Mesendoderm (in vitro differentiated cells): ENCODE measurements around the gene ASB2.

ENCODE experiments used
- DNase-seq: peaks from one replicate; pipeline ENCODE4 v3.0.0; 2013
- H2AK5ac ChIP-seq: 2 replicates; pipeline ENCODE4 v1.6.1; 2013; ENCODE audit warnings: low read length, inconsistent platforms
- H2BK120ac ChIP-seq: 2 replicates; pipeline ENCODE4 v1.6.1; 2013; ENCODE audit warnings: low read depth, mild to moderate bottlenecking, low read length, moderate library complexity, mixed read lengths
- H2BK15ac ChIP-seq: replicated peaks from 2 replicates; pipeline ENCODE4 v1.6.1; 2013; ENCODE audit warnings: low read depth, mild to moderate bottlenecking, moderate library complexity
- H2BK5ac ChIP-seq: 2 replicates; pipeline ENCODE4 v1.6.1; 2013; ENCODE audit warnings: low read length, inconsistent platforms
- H3K18ac ChIP-seq: 2 replicates; pipeline ENCODE4 v1.6.1; 2013; ENCODE audit warnings: mild to moderate bottlenecking, low read length, mixed read lengths
- H3K23ac ChIP-seq: one replicate; pipeline ENCODE4 v1.6.1; 2013; ENCODE audit warnings: low read length
- H3K27ac ChIP-seq: 2 replicates; pipeline ENCODE4 v1.5.1; 2013; ENCODE audit warnings: low read depth, mild to moderate bottlenecking, inconsistent platforms, low read length, moderate library complexity
- H3K27me3 ChIP-seq: 2 replicates; pipeline ENCODE4 v1.6.1; 2013; ENCODE audit warnings: low read length, control low read depth, mild to moderate bottlenecking, inconsistent platforms; ENCODE audit not compliant: insufficient read depth, poor library complexity
- H3K36me3 ChIP-seq: 2 replicates; pipeline ENCODE4 v1.6.1; 2013; ENCODE audit warnings: low read length, inconsistent platforms; ENCODE audit not compliant: control insufficient read depth, insufficient read depth
- H3K4ac ChIP-seq: one replicate; pipeline ENCODE4 v1.6.1; 2013; ENCODE audit warnings: low read depth, mild to moderate bottlenecking, low read length, moderate library complexity
- H3K4me1 ChIP-seq: 2 replicates; pipeline ENCODE4 v1.6.1; 2013; ENCODE audit warnings: low read depth, low read length, inconsistent platforms; ENCODE audit not compliant: control insufficient read depth
- H3K4me2 ChIP-seq: 2 replicates; pipeline ENCODE4 v1.6.1; 2013; ENCODE audit warnings: low read length
- H3K4me3 ChIP-seq: 2 replicates; pipeline ENCODE4 v1.5.1; 2013; ENCODE audit warnings: mild to moderate bottlenecking, low read length
- H3K56ac ChIP-seq: one replicate; pipeline ENCODE4 v1.6.1; 2013; ENCODE audit warnings: low read length
- H3K79me1 ChIP-seq: 2 replicates; pipeline ENCODE4 v1.6.1; 2013; ENCODE audit warnings: low read length, inconsistent platforms
- H3K79me2 ChIP-seq: 2 replicates; pipeline ENCODE4 v1.6.1; 2013; ENCODE audit warnings: mild to moderate bottlenecking, low read length; ENCODE audit not compliant: control insufficient read depth, insufficient read depth
- H3K9ac ChIP-seq: 2 replicates; pipeline ENCODE4 v1.6.1; 2013; ENCODE audit warnings: low read length, inconsistent platforms
- H4K5ac ChIP-seq: one replicate; pipeline ENCODE4 v1.6.1; 2013; ENCODE audit warnings: low read length
- H4K8ac ChIP-seq: one replicate; pipeline ENCODE4 v1.6.1; 2013; ENCODE audit warnings: low read depth, mild to moderate bottlenecking, control low read depth, low read length, moderate library complexity
- WGBS: extraction: QIAGEN DNeasy Blood & Tissue Kit; methylation state at CpG from one replicate; pipeline ENCODE4 v1.1.7; 2013; ENCODE audit warnings: low lambda C conversion rate, missing lambda C conversion rate; ENCODE audit not compliant: insufficient coverage; ENCODE audit errors: extremely low coverage; 5-methylcytosine and 5-hydroxymethylcytosine counted together

Gene ASB2

DNA sequence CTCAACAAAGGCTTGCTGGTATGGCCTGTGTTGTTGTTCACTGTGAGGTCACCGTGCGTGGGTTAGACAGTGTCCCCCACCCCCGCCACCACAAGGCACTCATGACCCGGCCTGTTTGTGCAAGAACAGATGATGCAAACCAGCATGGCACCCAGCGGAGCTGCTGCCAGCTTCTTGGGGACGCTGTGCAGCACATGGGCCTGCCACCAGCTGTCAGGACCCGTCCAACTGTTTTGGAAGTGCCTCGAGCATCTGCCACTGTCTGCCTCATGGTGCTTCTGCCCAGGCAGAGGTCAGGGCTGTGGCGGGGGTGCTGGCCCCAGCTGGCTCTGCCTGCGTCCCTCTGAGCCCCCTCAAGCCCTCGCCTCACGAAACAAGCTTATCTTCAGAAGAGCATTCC is 1.5 kb downstream of the ASB2 start:
- Histone ChIP-seq H3K4ac (no peak overlapping the region), H3K27me3 (no peaks in the 10 kb centered on the region), H2BK15ac (no peak overlapping the region), H3K36me3 (no peaks in the 10 kb centered on the region), H3K9ac (no peak overlapping the region), H3K27ac (no peak overlapping the region), H2BK120ac (no peak overlapping the region), H4K5ac (no peak overlapping the region), H3K79me1 (no peaks in the 10 kb centered on the region), H3K56ac (no peak overlapping the region), H3K4me2 (no peak overlapping the region), H3K18ac (no peak overlapping the region), H4K8ac (no peak overlapping the region), H2AK5ac (no peak overlapping the region), H3K4me3 (no peak overlapping the region), H3K23ac (no peak overlapping the region), H3K4me1 (no peaks in the 10 kb centered on the region), H2BK5ac (no peak overlapping the region), H3K79me2 (no peaks in the 10 kb centered on the region)
- DNase-seq: no peak
- WGBS: no CpG with 5 or more reads among the region's 12 CpGs

DNA sequence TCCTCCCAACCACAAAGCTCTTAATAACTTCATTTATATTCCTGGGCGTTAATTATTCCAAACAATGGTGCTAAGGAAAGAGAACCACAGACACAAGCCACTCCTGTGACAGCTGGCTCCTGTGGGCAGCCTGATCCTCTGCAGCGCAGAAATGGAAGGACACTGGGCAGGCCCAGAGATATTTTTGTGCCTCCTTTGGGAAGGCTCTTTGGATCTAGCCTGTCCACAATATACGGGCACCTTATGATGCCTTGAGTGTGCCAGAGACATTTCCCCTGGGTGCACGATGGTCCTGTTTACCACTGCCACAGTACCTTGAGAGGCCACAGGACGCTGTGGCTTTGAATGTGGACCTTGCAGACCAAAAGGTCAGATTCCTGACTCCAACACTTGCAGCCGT is 2.1 kb downstream of the ASB2 start:
- no peak overlapping the region for H3K27ac ChIP-seq
- no peak overlapping the region for H3K4me3 ChIP-seq
- H3K36me3 ChIP-seq: no peaks in the 10 kb centered on the region

DNA sequence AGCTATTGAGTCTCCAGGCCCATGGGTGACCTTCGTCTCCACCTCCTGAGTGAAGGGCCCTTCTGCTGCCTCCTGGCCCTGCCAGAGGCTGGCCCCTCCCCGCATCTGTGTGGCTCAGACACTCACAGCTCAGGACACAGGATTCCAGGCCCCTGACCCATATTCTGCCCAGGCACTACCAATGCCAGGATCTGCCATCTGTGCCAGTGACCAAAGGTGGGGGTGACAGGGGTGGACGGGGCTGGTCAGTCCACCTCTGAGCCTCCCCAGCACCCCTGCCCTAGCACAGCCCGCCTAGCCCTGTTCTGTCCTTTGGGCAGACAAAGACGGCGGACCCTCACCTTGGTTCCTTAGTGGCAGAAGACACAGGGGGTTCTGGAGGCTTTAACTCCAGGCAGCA is 2.8 kb downstream of the ASB2 start:
- Histone ChIP-seq H2BK15ac (no peak overlapping the region), H2BK120ac (no peak overlapping the region), H3K4me1 (no peaks in the 10 kb centered on the region), H2BK5ac (no peak overlapping the region), H3K4me3 (no peak overlapping the region), H4K5ac (no peak overlapping the region), H3K27ac (no peak overlapping the region), H3K4me2 (no peak overlapping the region), H3K79me1 (no peaks in the 10 kb centered on the region), H2AK5ac (no peak overlapping the region), H3K4ac (no peak overlapping the region), H4K8ac (no peak overlapping the region), H3K79me2 (no peaks in the 10 kb centered on the region), H3K27me3 (no peaks in the 10 kb centered on the region), H3K18ac (no peak overlapping the region), H3K23ac (no peak overlapping the region), H3K56ac (no peak overlapping the region), H3K36me3 (no peaks in the 10 kb centered on the region), H3K9ac (no peak overlapping the region)
- no CpG with 5 or more reads among the region's 6 CpGs for WGBS
- no peak for DNase-seq

More for the DNA sequence above, 2.1 kb downstream of the ASB2 start:
- WGBS: no CpG with 5 or more reads among the region's 6 CpGs
- H2BK5ac ChIP-seq: no peak overlapping the region
- no peak overlapping the region for H3K4ac ChIP-seq
- H2BK120ac ChIP-seq: no peak overlapping the region
- no peak overlapping the region for H3K56ac ChIP-seq
- no peaks in the 10 kb centered on the region for H3K4me1 ChIP-seq
- no peak overlapping the region for H3K4me2 ChIP-seq
- DNase-seq: no peak
- H3K23ac ChIP-seq: no peak overlapping the region
- no peak overlapping the region for H4K8ac ChIP-seq
- no peak overlapping the region for H4K5ac ChIP-seq
- H3K79me1 ChIP-seq: no peaks in the 10 kb centered on the region
- H3K79me2 ChIP-seq: no peaks in the 10 kb centered on the region
- no peaks in the 10 kb centered on the region for H3K27me3 ChIP-seq
- H2AK5ac ChIP-seq: no peak overlapping the region
- no peak overlapping the region for H2BK15ac ChIP-seq
- H3K9ac ChIP-seq: no peak overlapping the region
- no peak overlapping the region for H3K18ac ChIP-seq

DNA sequence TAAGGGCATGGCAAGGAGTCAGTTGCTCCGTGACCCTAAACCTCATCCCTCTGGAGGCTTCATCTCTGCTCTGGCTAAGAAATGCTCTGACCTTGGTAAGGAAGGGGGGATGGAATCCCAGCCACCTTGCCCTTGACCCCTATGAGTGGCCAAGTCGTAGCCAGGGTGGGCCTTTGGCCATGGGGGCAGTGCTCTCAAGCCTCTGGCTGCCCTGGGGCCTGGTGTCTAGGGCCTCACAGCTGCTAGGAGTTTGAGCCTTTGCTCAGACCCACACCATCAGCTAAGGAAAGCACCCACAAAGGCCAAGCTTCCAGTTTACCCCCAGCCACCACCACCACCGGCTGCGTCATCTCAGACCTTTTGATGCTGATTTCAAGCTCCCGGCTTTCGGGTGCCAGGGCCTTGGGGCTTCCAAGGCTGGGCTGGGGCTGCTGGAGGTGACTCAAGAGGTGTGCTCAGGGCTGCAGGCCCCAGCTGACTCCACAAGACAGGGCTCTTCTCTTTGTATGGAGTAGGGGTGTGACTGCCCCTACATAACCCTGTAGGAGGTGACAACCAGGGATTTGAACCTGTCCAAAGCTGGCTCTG is 3.7 kb downstream of the ASB2 start:
- no peak for DNase-seq
- Histone ChIP-seq H3K23ac (no peak overlapping the region), H2BK5ac (no peak overlapping the region), H2AK5ac (no peak overlapping the region), H3K79me2 (no peaks in the 10 kb centered on the region), H2BK15ac (no peak overlapping the region), H3K79me1 (no peaks in the 10 kb centered on the region), H2BK120ac (no peak overlapping the region), H3K4me2 (no peak overlapping the region), H3K27me3 (no peaks in the 10 kb centered on the region), H3K56ac (no peak overlapping the region), H3K18ac (no peak overlapping the region), H3K4ac (no peak overlapping the region), H3K4me1 (no peaks in the 10 kb centered on the region), H3K9ac (no peak overlapping the region), H4K5ac (no peak overlapping the region), H3K4me3 (no peak overlapping the region), H3K36me3 (no peaks in the 10 kb centered on the region), H4K8ac (no peak overlapping the region), H3K27ac (no peak overlapping the region)
- no CpG with 5 or more reads among the region's 6 CpGs for WGBS

- H3K36me3 ChIP-seq: no peaks in the 10 kb centered on the region
- no peaks in the 10 kb centered on the region for H3K4me1 ChIP-seq
- H3K79me2 ChIP-seq: no peaks in the 10 kb centered on the region
- no peak overlapping the region for H2BK15ac ChIP-seq
- H3K4ac ChIP-seq: no peak overlapping the region
- no peak overlapping the region for H3K4me3 ChIP-seq
- H3K27me3 ChIP-seq: no peaks in the 10 kb centered on the region
- no peak overlapping the region for H3K9ac ChIP-seq
- no peak overlapping the region for H4K5ac ChIP-seq
- no peak overlapping the region for H4K8ac ChIP-seq
- no peaks in the 10 kb centered on the region for H3K79me1 ChIP-seq
- H3K18ac ChIP-seq: no peak overlapping the region
- no peak overlapping the region for H2BK120ac ChIP-seq
- no peak overlapping the region for H3K56ac ChIP-seq
- WGBS: no CpG with 5 or more reads among the region's 3 CpGs
- H3K23ac ChIP-seq: no peak overlapping the region
- no peak overlapping the region for H2AK5ac ChIP-seq
- no peak for DNase-seq
- no peak overlapping the region for H3K4me2 ChIP-seq
- H2BK5ac ChIP-seq: no peak overlapping the region
- H3K27ac ChIP-seq: no peak overlapping the region
Measured at GRCh38 chr14:93971635-93972027, 4.7 kb downstream of the ASB2 start.

DNA sequence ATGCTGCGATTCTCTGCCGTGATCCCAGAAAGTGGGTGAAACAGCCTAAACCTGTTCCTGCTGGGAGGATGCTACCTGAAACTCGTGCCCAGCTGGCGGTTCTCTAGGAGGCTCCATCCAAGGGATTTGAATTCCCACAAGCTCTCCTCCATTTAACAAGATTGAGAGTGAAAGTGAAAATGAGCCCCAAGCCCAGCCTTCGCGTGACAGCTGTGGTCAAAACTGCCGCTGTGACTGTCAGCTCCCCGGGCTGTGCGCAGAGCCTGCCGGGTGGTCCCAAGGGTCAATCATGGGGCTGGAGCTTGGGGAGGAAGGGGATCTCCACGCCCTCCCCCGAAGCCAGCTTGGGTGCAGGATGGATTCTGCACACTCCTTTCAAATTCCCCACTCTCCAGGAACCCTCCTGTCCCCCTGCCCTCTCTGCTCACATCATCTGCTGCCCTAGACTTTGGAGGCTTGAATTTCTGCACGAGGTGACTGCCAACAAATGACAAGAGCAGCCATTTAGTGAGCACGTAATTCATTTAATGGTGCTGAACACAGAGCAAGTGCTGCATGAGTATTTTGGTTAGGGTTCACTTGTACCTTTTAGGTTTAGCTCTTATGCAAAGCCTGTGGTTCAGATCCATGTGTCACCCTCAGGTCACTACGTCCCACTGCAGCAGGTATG is 5.3 kb downstream of the ASB2 start:
- H3K4me1 ChIP-seq: no peaks in the 10 kb centered on the region
- no peak overlapping the region for H2AK5ac ChIP-seq
- no CpG with 5 or more reads among the region's 15 CpGs for WGBS
- H3K4me3 ChIP-seq: no peak overlapping the region
- no peaks in the 10 kb centered on the region for H3K79me1 ChIP-seq
- H3K36me3 ChIP-seq: no peaks in the 10 kb centered on the region
- no peak overlapping the region for H2BK120ac ChIP-seq
- no peak overlapping the region for H3K4me2 ChIP-seq
- no peaks in the 10 kb centered on the region for H3K27me3 ChIP-seq
- H2BK15ac ChIP-seq: no peak overlapping the region
- H2BK5ac ChIP-seq: no peak overlapping the region
- no peak overlapping the region for H3K27ac ChIP-seq
- no peak for DNase-seq
- no peaks in the 10 kb centered on the region for H3K79me2 ChIP-seq
- H4K8ac ChIP-seq: no peak overlapping the region
- no peak overlapping the region for H3K56ac ChIP-seq
- H3K23ac ChIP-seq: no peak overlapping the region
- no peak overlapping the region for H3K9ac ChIP-seq
- no peak overlapping the region for H4K5ac ChIP-seq
- no peak overlapping the region for H3K4ac ChIP-seq
- no peak overlapping the region for H3K18ac ChIP-seq
